ENCODE results near the gene INPP4B. TPM values are rescaled to one million over a fixed set of nuclear protein-coding genes. Genes with fewer than 3 reads are reported as not detected.

INPP4B gene
- total RNA-seq, 4 donors from 2014 or later, result 38.9 to 48.7 (median 44.2) TPM

DNA sequence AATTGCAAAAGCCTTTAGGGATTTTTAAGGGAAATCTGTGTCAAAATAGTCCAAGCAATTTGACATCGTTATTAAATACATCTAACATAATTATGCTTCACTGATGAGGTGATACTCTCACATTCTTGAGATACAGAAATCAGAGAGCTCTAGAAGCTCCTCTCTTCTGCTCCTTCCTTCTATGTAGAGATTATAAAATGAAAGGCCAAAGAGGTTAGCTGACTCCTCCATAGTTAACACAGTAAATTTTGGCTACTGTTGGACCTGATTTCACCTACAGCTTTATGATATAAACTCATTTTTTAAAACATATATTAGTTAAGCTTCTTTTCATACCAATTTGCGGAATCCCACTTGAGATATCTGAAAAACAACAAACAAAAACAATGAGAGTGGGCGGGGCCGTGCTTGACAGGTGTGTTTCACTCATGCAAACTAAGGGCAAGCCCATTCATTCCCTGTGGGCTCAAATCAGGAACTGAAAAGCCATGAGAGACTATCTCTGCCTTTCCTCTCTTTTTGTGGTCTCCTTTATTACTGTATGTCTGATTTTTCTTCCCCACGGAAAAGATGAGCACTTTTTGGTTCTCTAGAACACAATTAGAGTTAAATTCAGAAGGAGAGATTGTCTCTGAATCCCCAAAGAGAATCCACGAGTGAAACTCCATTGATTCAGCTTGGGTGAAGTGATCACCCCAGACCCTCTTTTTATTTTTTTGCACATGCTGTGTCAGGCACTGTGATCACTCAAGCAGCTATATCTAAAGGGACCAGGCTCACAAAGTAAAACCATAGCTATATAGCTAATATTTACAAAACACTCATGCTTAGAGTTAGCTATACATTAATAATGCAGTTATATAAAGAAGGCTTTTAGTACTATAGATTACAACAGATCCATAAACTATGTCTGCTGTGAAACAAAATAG lies 643.4 kb downstream of the INPP4B start:
- TF ChIP-seq, protein P1, sequence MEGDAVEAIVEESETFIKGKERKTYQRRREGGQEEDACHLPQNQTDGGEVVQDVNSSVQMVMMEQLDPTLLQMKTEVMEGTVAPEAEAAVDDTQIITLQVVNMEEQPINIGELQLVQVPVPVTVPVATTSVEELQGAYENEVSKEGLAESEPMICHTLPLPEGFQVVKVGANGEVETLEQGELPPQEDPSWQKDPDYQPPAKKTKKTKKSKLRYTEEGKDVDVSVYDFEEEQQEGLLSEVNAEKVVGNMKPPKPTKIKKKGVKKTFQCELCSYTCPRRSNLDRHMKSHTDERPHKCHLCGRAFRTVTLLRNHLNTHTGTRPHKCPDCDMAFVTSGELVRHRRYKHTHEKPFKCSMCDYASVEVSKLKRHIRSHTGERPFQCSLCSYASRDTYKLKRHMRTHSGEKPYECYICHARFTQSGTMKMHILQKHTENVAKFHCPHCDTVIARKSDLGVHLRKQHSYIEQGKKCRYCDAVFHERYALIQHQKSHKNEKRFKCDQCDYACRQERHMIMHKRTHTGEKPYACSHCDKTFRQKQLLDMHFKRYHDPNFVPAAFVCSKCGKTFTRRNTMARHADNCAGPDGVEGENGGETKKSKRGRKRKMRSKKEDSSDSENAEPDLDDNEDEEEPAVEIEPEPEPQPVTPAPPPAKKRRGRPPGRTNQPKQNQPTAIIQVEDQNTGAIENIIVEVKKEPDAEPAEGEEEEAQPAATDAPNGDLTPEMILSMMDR (IDR thresholded peaks at IDR 0.05), result no peak
- TF ChIP-seq POLR2A (IDR thresholded peaks at IDR 0.05), result no peak
- no peak overlapping the region for H3K4me3 ChIP-seq
- H3K36me3 ChIP-seq, result peaks cover 0 to 9% (median 0%) of the 10 kb centered on the region in 3 donors
- no peaks in the 10 kb centered on the region for H3K4me1 ChIP-seq
- no peak overlapping the region for H3K27ac ChIP-seq
- H3K9me3 ChIP-seq, result no peaks in the 10 kb centered on the region
- peak in 1 of 3 donors; percentile 17 for DNase-seq
- no peaks in the 10 kb centered on the region for H3K27me3 ChIP-seq

DNA sequence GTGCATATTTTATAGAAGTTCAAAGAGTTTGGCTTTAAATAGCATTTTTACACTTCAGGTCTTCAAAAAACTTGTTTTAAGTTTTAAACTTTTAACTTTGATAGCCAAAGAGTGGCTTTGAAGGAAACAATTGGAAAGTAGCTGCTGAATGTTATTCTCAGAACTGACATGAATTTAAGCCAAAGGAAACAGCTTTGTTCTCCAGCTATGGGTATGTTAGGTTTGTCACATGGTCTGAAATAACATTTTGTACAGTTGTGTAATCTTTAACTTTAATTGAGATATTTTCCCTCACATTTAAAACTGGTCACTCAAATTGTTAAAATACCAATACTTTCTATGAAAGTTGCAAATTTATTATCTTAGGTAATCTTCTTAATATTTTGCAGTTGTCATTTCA lies 645.1 kb downstream of the INPP4B start:
- no peak for DNase-seq
- Histone ChIP-seq H3K27ac (no peak overlapping the region), H3K36me3 (no peaks in the 10 kb centered on the region), H3K27me3 (no peaks in the 10 kb centered on the region), H3K4me1 (no peaks in the 10 kb centered on the region), H3K9me3 (no peaks in the 10 kb centered on the region), H3K4me3 (no peak overlapping the region)
- no peak for TF ChIP-seq POLR2A (IDR thresholded peaks at IDR 0.05)
- TF ChIP-seq, protein P1 (IDR thresholded peaks at IDR 0.05), result no peak

DNA sequence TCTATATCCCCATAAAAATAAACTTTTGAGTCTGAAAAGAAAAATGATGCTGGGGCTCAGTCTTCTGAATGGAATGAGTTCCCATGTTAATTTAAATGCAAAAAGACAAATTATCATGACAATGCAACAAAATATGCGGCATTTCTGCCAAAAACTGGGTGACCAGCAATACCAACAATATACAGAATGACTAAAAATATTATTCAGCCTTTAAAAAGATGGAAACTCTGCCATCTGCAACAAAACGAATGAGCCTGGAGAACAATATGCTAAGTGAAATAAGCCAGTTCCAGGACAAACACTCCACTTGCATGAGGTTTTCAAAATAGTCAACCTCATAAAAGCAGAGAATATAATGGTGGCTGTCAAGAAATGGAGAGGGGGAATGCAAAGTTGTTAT lies 651.2 kb downstream of the INPP4B start:
- H3K9me3 ChIP-seq, result no peaks in the 10 kb centered on the region
- no peak overlapping the region for H3K4me3 ChIP-seq
- H3K27me3 ChIP-seq, result no peaks in the 10 kb centered on the region
- TF ChIP-seq, protein P1 (IDR thresholded peaks at IDR 0.05), result no peak
- TF ChIP-seq POLR2A (IDR thresholded peaks at IDR 0.05), result no peak
- no peak overlapping the region for H3K27ac ChIP-seq
- H3K4me1 ChIP-seq, result no peaks in the 10 kb centered on the region
- no peak for DNase-seq
- peaks cover 0 to 7% (median 0%) of the 10 kb centered on the region in 3 donors for H3K36me3 ChIP-seq

DNA sequence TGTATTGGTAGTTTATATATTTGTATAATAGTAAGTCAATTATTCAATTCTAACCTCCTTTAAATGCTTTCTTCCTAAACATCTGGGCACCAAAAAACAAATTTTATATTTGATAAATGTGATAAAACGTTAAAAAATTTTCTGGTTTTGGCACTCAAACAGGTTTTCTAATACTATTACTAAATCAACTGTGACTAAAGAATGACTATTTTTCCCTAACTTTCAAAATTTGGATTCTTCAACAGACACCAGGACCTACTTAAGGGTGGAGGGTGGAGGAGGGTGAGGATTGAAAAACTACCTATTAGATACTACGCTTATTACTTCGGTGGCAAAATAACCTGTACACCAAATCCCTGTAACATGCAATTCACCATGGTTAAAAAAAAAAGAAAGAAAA lies 654.2 kb downstream of the INPP4B start:
- no peak for DNase-seq
- TF ChIP-seq, protein P1 (IDR thresholded peaks at IDR 0.05), result no peak
- TF ChIP-seq POLR2A (IDR thresholded peaks at IDR 0.05), result no peak
- H3K9me3 ChIP-seq, result no peaks in the 10 kb centered on the region
- H3K27me3 ChIP-seq, result no peaks in the 10 kb centered on the region
- peaks cover 0 to 7% (median 0%) of the 10 kb centered on the region in 3 donors for H3K36me3 ChIP-seq
- H3K27ac ChIP-seq, result no peak overlapping the region
- no peak overlapping the region for H3K4me3 ChIP-seq
- H3K4me1 ChIP-seq, result no peaks in the 10 kb centered on the region

DNA sequence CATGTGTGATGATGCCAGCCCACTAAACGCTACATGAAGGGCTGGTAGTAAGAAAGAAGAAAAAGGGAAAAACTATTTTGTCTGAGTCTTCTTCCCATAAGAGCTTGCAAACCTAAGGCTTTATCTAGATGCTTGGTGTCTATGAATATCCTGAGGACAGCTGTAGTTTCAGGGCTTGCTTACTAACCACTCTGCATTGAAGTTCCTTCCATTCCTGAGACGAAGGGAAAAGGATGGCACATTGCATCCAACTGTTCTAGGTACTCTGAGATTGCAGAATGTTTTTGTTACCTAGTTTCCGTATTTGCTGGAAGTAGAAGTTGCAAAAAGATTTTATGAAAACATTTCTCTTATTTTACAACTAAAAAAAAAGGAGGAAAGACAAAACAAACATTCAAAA lies 665.1 kb downstream of the INPP4B start:
- TF ChIP-seq POLR2A (IDR thresholded peaks at IDR 0.05), result no peak
- TF ChIP-seq, protein P1 (IDR thresholded peaks at IDR 0.05), result no peak
- H3K4me3 ChIP-seq, result no peak overlapping the region
- no peaks in the 10 kb centered on the region for H3K27me3 ChIP-seq

More for the DNA sequence above, 665.1 kb downstream of the INPP4B start:
- Histone ChIP-seq H3K4me1 (no peaks in the 10 kb centered on the region), H3K9me3 (no peaks in the 10 kb centered on the region), H3K36me3 (no peaks in the 10 kb centered on the region), H3K27ac (no peak overlapping the region)
- DNase-seq, result no peak

Measured in Peyer's patch (tissue), 4 donors.